ENCODE results near the gene TMEM121B. TPM values are rescaled to one million over a fixed set of nuclear protein-coding genes. Genes with fewer than 3 reads are reported as not detected.

TMEM121B gene
- 1 to 10 TPM in 1 of 4 donors, under 1 TPM in 3; under 0.01 to 1.2 (median 0.75) TPM for total RNA-seq

- Histone ChIP-seq H3K27ac (no peak within 1 kb of the TSS), H3K27me3 (peaks cover 0 to 34% of the 10 kb centered on the region in 2 donors), H3K36me3 (no peaks in the 10 kb centered on the region), H3K4me3 (peak within 1 kb of the TSS; percentile 26 to 65 (median 38)), H3K9me3 (no peaks in the 10 kb centered on the region), H3K4me1 (peaks cover 0 to 14% (median 4%) of the 10 kb centered on the region in 4 donors)
- 7 to 11% methylated on average over 52 to 64 of the region's 69 CpGs for WGBS, 2 donors
- TF ChIP-seq CTCF (IDR thresholded peaks at IDR 0.05) (no peak), EP300 (IDR thresholded peaks at IDR 0.05) (no peak), POLR2A (IDR thresholded peaks at IDR 0.05) (no peak)
- peak; percentile 19 to 37 for DNase-seq (ENCODE audit: low spot score in 2 of 2)
Observed at GRCh38 chr22:17121233-17122195, at the start of gene TMEM121B. TMEM121B (minus strand) TSS chr22:17121360; CDS start chr22:17121127, 233 bp downstream.

GRCh38 chr22:17167486-17167885 is 46.3 kb upstream of the TMEM121B start:
- Histone ChIP-seq H3K9me3 (no peaks in the 10 kb centered on the region), H3K4me1 (peaks cover 0 to 24% (median 2%) of the 10 kb centered on the region in 4 donors), H3K27me3 (no peaks in the 10 kb centered on the region), H3K27ac (no peak overlapping the region), H3K4me3 (no peak overlapping the region), H3K36me3 (no peaks in the 10 kb centered on the region)
- TF ChIP-seq POLR2A (IDR thresholded peaks at IDR 0.05), result no peak
- TF ChIP-seq EP300 (IDR thresholded peaks at IDR 0.05), result no peak
- TF ChIP-seq CTCF (IDR thresholded peaks at IDR 0.05), result no peak
- no peak for DNase-seq (ENCODE audit: low spot score in 2 of 2)
- 45 to 48% methylated on average over 7 of the region's 7 CpGs for WGBS, 2 donors

GRCh38 chr22:17164392-17165024 is 43.3 kb upstream of the TMEM121B start:
- DNase-seq (ENCODE audit: low spot score in 2 of 2), result no peak
- WGBS, 2 donors, result 76 to 83% methylated on average over 3 of the region's 3 CpGs
- TF ChIP-seq EP300 (IDR thresholded peaks at IDR 0.05), result no peak
- no peak for TF ChIP-seq POLR2A (IDR thresholded peaks at IDR 0.05)
- no peak for TF ChIP-seq CTCF (IDR thresholded peaks at IDR 0.05)
- H3K4me1 ChIP-seq, result peaks cover 0 to 17% (median 5%) of the 10 kb centered on the region in 4 donors
- no peak overlapping the region for H3K4me3 ChIP-seq
- H3K27me3 ChIP-seq, result no peaks in the 10 kb centered on the region
- no peak overlapping the region for H3K27ac ChIP-seq
- H3K36me3 ChIP-seq, result no peaks in the 10 kb centered on the region
- no peaks in the 10 kb centered on the region for H3K9me3 ChIP-seq

GRCh38 chr22:17162731-17163130 is 41.6 kb upstream of the TMEM121B start:
- Histone ChIP-seq H3K36me3 (no peaks in the 10 kb centered on the region), H3K9me3 (no peaks in the 10 kb centered on the region), H3K4me1 (peaks cover 1 to 25% (median 9%) of the 10 kb centered on the region in 4 donors), H3K27ac (no peak overlapping the region), H3K27me3 (no peaks in the 10 kb centered on the region), H3K4me3 (no peak overlapping the region)
- TF ChIP-seq CTCF (IDR thresholded peaks at IDR 0.05), result no peak
- no peak for TF ChIP-seq EP300 (IDR thresholded peaks at IDR 0.05)
- TF ChIP-seq POLR2A (IDR thresholded peaks at IDR 0.05), result no peak
- WGBS, 2 donors, result 66 to 81% methylated on average over 8 of the region's 8 CpGs
- DNase-seq (ENCODE audit: low spot score in 2 of 2), result no peak

DNA sequence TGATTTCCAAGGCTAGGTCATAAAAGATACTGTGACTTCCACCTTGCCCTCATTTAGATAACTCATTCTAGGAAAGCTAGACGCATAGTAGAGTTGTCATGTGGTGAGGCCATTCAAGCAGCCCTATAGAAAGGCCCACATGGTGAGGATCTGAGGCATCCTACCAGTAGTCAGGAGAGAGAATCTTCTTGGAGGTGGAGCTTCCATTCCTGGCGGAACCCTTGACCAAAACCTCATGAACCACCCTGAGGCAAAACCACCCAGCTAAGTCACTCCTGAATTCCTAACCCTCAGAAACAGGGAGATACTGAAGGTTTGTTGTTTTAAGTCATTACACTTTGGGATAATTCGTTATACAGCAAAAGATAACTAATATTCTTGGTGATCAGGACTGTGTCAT is 40.8 kb upstream of the TMEM121B start:
- no peaks in the 10 kb centered on the region for H3K27me3 ChIP-seq
- no peak overlapping the region for H3K27ac ChIP-seq
- no peaks in the 10 kb centered on the region for H3K9me3 ChIP-seq
- DNase-seq (ENCODE audit: low spot score in 2 of 2), result no peak
- TF ChIP-seq CTCF (IDR thresholded peaks at IDR 0.05) (no peak), EP300 (IDR thresholded peaks at IDR 0.05) (no peak), POLR2A (IDR thresholded peaks at IDR 0.05) (no peak)
- H3K4me1 ChIP-seq, result peaks cover 2 to 26% (median 12%) of the 10 kb centered on the region in 4 donors
- no peaks in the 10 kb centered on the region for H3K36me3 ChIP-seq
- no peak overlapping the region for H3K4me3 ChIP-seq
- 90 to 92% methylated on average over 3 of the region's 3 CpGs for WGBS, 2 donors

Measured in tibial nerve (tissue), 4 donors.